Neural progenitor cell (in vitro differentiated cells): ENCODE measurements around the gene COL8A2.

Source experiments
- CTCF ChIP-seq: fragments of 200-600 bp; sonication (generic); IDR thresholded peaks from 2 replicates; pipeline ENCODE4 v1.5.1; 2017; ENCODE audit warnings: antibody characterized with exemption, mild to moderate bottlenecking
- EZH2 ChIP-seq: fragments of 200-600 bp; sonication (generic); IDR thresholded peaks from 2 replicates; pipeline ENCODE4 v1.6.1; 2017; ENCODE audit warnings: antibody characterized with exemption, mild to moderate bottlenecking, moderate library complexity

DNA sequence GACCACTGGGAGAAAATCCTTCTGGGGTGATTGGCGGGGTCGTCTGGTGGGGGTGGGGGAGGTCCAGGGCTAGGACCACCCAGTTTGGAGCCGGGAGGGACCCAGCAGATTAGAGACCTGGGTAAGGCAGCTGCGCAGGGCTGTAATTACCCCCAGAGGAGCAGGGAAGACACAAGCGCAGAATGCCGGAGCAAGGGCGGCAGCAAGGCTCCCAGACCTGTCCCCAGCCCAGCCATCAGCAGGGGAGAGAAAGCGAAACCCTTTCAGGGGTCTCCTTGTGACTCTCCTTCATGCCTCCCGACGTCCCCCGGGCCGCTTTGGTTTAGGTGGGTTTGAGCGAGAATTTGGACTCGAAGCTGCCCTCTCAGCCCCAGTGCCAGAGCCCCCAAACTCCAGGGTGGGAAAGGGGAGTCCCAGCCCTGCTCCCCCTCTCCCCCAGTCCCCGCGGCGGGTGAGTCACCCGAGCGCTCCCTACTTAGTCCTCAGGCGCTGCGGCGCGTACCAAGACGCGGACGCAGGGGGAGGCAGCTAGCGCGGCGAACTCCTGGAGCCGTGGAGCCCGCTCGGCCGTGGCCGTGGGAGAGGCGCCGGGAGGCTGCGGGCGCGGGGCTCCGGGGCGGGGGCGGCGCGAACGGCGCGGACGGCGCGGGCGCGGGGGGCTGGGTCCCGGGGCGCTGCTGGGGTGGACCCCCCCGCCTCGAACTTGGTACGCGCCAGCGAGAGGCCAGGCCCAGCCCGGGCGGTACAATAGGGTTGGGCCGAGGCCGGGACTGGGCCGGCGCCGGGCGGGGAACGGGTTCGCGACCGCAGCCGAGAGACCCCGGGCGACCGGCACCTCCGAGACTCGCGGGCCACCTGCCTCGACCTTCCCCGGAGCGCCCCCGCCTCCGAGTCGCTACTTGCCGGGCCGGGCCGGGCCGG lies 30.6 kb upstream of the COL8A2 start, which contains the start of gene MAP7D1:
- no peak for TF ChIP-seq EZH2
- no peak for TF ChIP-seq CTCF
